HFF-Myc (cell line): ENCODE data around the gene SPECC1.
A peak's percentile ranks its signal among the peaks of the same experiment; 100 is the strongest.
"Not testable (repeated sequence)": the region's sequence is repeated elsewhere in the genome, so short reads cannot be mapped to it uniquely, and the experiment has no call there.

Experiments
- DNase-seq: peaks from one replicate; pipeline ENCODE4 v3.0.0-alpha.2; 2011; ENCODE audit warnings: low read depth; ENCODE audit errors: extremely low read depth
- H3K4me3 ChIP-seq: replicated peaks from 2 replicates; pipeline ENCODE4 v1.5.1; 2011; ENCODE audit warnings: low read depth, mild to moderate bottlenecking, control low read depth, low read length
- CTCF ChIP-seq: IDR thresholded peaks from 2 replicates; pipeline ENCODE4 v1.5.1; 2012; ENCODE audit warnings: mild to moderate bottlenecking, low read depth, low read length, control low read depth; ENCODE audit errors: missing control alignments

The SPECC1 gene

GRCh38 chr17:20009302-20010098, at the start of gene SPECC1:
SPECC1 (plus strand) TSS chr17:20009359; CDS start chr17:20096652, 87,293 bp downstream.
- TF ChIP-seq CTCF = no peak
- peak within 1 kb of the TSS; percentile 46 for H3K4me3 ChIP-seq
- DNase-seq = no peak

GRCh38 chr17:19962954-19963353, 46.2 kb upstream of the SPECC1 start:
- H3K4me3 ChIP-seq, DNase-seq: not testable (repeated sequence)

DNA sequence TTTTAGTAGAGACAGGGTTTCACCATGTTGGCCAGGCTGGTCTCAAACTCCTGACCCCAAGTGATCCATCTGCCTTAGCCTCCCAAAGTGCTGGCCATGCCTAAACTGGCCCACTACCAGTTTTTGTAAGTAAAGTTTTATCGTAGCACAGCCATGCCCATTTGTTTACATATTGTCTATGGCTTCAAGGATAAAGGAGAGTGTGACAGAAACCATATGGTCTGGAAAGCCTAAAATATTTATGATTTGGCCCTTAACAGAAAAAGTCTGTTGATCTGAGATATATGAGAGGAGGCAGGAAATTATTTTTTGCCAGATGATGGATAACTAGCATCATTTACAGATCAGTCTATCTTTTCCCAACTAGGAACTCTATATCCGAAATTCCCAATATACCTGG, 36.0 kb upstream of the SPECC1 start:
- DNase-seq = no peak
- TF ChIP-seq CTCF = no peak
- H3K4me3 ChIP-seq = no peak overlapping the region

GRCh38 chr17:19975601-19976000, 33.6 kb upstream of the SPECC1 start:
- H3K4me3 ChIP-seq = no peak overlapping the region

GRCh38 chr17:19977293-19978208, 31.6 kb upstream of the SPECC1 start, which contains the start of gene AKAP10:
AKAP10 (minus strand) TSS chr17:19977828; CDS start chr17:19977679, 149 bp downstream.
- peak; percentile 36 for DNase-seq
- H3K4me3 ChIP-seq = peak within 1 kb of the TSS; percentile 93
- TF ChIP-seq CTCF = no peak

More at GRCh38 chr17:19975601-19976000, 33.6 kb upstream of the SPECC1 start:
- no peak for TF ChIP-seq CTCF
- DNase-seq = no peak

DNA sequence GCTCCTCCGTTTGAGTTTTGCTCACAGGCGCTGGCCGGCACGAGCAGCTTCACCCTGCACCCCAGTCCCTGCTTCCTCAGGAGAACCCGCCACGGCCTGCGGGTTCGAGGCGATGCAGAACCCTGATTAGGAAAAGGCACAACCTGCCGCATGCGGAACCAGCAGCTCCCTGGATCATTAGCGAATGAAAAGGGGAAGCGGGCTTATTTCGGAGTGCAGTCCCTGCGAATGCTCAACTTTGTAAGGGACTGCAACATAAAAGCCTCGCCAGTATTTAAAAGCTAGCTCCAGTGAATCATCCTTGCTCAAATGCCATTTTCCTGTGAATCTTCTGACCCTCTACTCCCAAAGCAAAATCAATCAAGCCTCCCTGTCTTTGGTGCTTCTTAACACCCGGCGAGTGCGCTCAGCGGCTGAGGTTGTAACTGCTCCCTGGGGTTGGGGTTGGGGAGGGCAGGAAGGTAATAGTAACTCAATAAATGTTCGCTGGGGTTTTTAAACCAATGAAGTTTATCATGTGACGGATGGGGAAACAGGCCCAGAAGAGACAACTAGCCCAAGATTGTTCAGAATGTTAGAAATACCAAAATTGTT, 30.9 kb upstream of the SPECC1 start:
- H3K4me3 ChIP-seq = peak overlapping the region; percentile 93
- no peak for DNase-seq
- TF ChIP-seq CTCF = no peak
